CD4-positive, alpha-beta T cell treated with Interleukin-12 subunit alpha and Interleukin-12 subunit beta, for 1 hour (primary cell): ENCODE measurements around the gene RHNO1.

Experiments used
- DNase-seq: peaks from one replicate; pipeline ENCODE4 v3.0.0-alpha.2; 2020

RHNO1 gene

DNA sequence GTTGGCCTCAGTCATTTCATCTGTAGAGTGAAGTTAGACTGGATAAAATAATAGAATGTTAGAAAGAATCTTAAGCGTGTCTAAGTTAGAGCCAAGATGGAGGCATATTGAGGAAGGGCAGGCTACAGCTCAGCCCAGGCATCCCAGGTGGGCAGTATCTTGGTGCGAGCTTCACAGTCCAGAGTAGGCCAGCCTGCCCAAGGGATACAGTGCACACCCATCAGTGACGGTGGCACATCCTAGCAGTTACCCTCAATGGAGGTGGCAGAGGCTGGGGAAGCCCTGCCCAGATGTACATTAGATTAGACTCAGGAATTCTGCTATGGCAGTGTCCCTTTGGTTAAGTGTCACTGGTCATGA, 35.2 kb downstream of the RHNO1 start:
- DNase-seq, result no peak

- no peak for DNase-seq
Measured at GRCh38 chr12:2919249-2919648, 42.2 kb downstream of the RHNO1 start.

DNA sequence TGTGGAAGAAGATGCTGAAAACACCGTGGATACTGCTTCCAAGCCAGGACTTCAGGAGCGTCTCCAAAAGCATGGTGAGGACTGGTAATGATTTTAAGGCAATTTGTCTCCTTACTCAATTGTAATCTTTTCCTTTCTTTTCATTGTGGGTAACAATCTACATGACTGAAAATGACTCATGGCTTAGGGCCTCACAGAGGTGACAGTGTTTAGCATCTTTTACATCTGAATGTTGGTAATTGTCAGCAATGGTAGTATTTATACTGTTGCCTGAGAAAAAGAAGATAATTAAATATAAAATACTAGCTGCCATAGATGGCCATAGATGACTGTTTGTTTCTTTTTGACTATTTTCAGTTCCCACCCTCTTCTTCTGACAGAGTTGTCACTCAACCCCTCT, 45.3 kb downstream of the RHNO1 start:
- no peak for DNase-seq

DNA sequence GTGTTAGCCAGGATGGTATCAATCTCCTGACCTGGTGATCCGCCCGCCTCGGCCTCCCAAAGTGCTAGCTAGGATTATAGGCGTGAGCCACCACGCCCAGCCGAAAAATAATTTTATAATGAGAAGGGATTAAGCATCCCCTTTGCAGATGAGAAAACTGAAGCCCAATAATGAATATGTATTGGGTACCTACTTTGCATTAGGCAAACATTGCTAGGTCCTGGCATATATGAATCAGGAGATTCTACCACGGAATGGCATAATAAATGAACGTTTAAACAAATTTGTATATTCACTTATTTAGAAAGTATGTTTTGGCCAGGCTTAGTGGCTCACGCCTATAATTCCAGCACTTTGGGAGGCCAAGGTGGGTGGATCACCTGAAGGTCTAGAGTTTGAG, 46.0 kb downstream of the RHNO1 start:
- DNase-seq, result no peak

DNA sequence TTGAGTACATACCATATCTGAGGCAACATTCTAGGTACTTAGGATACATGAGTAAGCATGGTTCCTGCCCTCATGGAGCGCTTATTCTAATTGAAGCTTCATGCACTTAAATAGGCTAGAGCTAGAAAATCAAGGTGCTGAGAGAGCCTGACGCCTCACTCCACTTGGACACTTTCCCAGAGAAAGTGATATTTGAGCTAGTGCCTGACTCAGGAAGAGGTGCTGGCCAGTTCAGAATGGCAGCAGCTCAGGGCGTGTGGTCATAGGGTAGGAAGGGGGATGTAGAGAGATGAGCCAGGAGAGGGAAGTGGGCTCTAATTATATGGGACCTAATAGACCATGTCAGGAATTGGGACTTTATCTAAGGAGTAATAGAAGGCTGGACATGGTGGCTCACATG, 47.0 kb downstream of the RHNO1 start:
- no peak for DNase-seq

DNA sequence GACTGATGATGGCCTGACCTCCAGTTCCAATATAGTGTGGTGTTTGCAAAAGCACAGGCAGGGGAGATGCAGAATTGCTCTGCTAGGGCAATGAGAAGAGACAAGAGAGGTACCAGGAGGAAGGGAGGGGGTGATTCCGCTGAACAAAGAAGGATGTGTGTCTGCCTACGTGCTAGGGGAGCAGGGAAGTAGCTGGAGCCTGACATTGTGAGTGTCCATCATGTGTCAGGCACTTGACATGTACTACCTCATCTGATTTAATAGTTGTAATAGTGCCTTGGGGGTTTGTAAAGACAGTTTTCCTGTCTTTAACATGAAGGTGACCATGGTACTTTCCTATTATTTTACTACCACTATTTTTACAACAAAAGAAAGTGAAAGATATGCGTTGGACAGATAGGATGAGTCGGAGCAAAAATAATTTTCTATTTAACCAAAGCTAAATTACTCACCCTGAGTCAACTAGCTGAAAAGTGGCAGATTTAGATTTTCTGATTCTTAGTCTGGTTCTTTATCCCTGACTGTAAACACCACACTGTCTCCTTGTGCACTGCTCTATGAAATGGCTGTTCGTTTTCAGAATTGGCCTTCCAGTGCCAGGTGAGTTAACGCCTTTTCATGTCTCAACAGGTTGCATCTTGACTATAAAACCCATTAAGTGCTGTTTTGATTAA, 48.4 kb downstream of the RHNO1 start:
- DNase-seq, result no peak

GRCh38 chr12:2930865-2931264, 53.8 kb downstream of the RHNO1 start:
- DNase-seq, result no peak

GRCh38 chr12:2933586-2933985, 56.6 kb downstream of the RHNO1 start:
- no peak for DNase-seq

- DNase-seq, result no peak
Measured at GRCh38 chr12:2934371-2934770, 57.3 kb downstream of the RHNO1 start.

GRCh38 chr12:2936301-2936700, 59.3 kb downstream of the RHNO1 start:
- DNase-seq, result no peak

- DNase-seq, result no peak
Measured at GRCh38 chr12:2937500-2937899, 60.5 kb downstream of the RHNO1 start.
